Pancreas (tissue), 10 donors: Measurements from ENCODE around the gene SERPINB2. TPM values are rescaled to one million over a fixed set of nuclear protein-coding genes. Genes with fewer than 3 reads are reported as not detected.

ENCODE experiments used
- ATAC-seq, 4 donors: fragments of 200-7000 bp; cut with Tn5 transposase; one replicate each; pipeline versions ENCODE4 v1.8.0 to v1.9.1; 2020; ENCODE audit warnings: mild to moderate bottlenecking in 4 of 4, moderate library complexity in 4 of 4
- DNase-seq, 6 donors: peaks; one replicate each; pipeline ENCODE4 v3.0.0-alpha.2; 2020
- FAIRE-seq: peaks from 2 replicates; lab custom pipeline; 2012; peaks lifted over from hg19 to GRCh38; lab: Jason Lieb, UNC
- H3K27ac ChIP-seq, 4 donors: fragments of 200-600 bp; sonication (generic); 1 replicate in 3 of 4; 2 replicates in 1 of 4; pipeline versions ENCODE4 v1.5.0 to v1.8.0; 2020
- H3K27me3 ChIP-seq, 4 donors: fragments of 200-600 bp; one replicate each; pipeline ENCODE4 v1.8.0; 2021
- H3K36me3 ChIP-seq, 3 donors: fragments of 200-600 bp; sonication (generic) in 1 of 3; one replicate each; pipeline versions ENCODE4 v1.5.0 to v1.8.0; 2020 to 2021
- H3K4me1 ChIP-seq, 3 donors: fragments of 200-600 bp; one replicate each; pipeline ENCODE4 v1.8.0; 2021
- H3K4me3 ChIP-seq, 4 donors: fragments of 200-600 bp; sonication (generic) in 2 of 4; one replicate each; pipeline versions ENCODE4 v1.5.0 to v1.8.0; 2020 to 2021
- H3K9me3 ChIP-seq, 4 donors: fragments of 200-600 bp; one replicate each; pipeline ENCODE4 v1.8.0; 2021
- WGBS, 2 donors: extraction: QIAGEN DNeasy Blood & Tissue Kit; methylation state at CpG; one replicate each; pipeline ENCODE4 v1.1.7; 2013; 5-methylcytosine and 5-hydroxymethylcytosine counted together
- intact Hi-C, 3 donors: fragments of 100-400 bp; cut with DNase I; formaldehyde crosslinking; loops; one replicate each; pipeline versions ENCODE4 v1.11.1 to v1.14.2; 2022
- polyA plus RNA-seq, 2 donors: library from polyadenylated mRNA; stranded (reverse); fragments of 200-250 nt; gene quantifications; one replicate each; pipeline ENCODE4 v1.2.3, GENCODE V29; 2013
- total RNA-seq, 6 donors: library from RNA; stranded (reverse); fragmentation: NEBNext Ultra II Directional in 4 of 6; extraction: Animal tissue kit (Norgen Biotek cat#: 25700) in 4 of 6; gene quantifications; one replicate each; pipeline versions ENCODE4 v1.2.1 to v1.2.4, GENCODE V29; 2021 to 2023
- TF ChIP-seq, protein P1 (sequence below), 4 donors: fragments of 200-600 bp; sonication (generic) in 3 of 4; IDR thresholded peaks; one replicate each; pipeline versions ENCODE4 v1.5.0 to v1.8.0; 2021; ENCODE audit warnings: antibody characterized with exemption in 4 of 4
- donor health status: healthy with polysubstance abuse.
- donor health status: DM: no; HTN: no; CAD: no; lungs with moderate emphysema.
- donor health status: DM: no; HTN: no; CAD: no.
- donor health status: control.
- donor health status: control.
- donor health status: Bipolar disorder and iron deficiency.
- donor health status: DM: yes; HTN: yes; CAD: no.
- donor health status: DM: no; HTN: no; CAD: no.
- donor health status: DM: no; HTN: no; CAD: no.
- donor health status: DM: yes; HTN: yes; CAD: no.

Gene SERPINB2, protein sequence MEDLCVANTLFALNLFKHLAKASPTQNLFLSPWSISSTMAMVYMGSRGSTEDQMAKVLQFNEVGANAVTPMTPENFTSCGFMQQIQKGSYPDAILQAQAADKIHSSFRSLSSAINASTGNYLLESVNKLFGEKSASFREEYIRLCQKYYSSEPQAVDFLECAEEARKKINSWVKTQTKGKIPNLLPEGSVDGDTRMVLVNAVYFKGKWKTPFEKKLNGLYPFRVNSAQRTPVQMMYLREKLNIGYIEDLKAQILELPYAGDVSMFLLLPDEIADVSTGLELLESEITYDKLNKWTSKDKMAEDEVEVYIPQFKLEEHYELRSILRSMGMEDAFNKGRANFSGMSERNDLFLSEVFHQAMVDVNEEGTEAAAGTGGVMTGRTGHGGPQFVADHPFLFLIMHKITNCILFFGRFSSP
- total RNA-seq = 1 to 10 TPM in 2 of 6 donors, under 1 TPM in 3, not detected in 1; 0.22 to 9.7 (median 0.40) TPM
- polyA plus RNA-seq = under 1 TPM; 0.46 to 0.52 TPM

- Histone ChIP-seq H3K27ac (no peak within 1 kb of the TSS), H3K4me1 (peaks cover 6 to 10% (median 9%) of the 10 kb centered on the region in 3 donors), H3K27me3 (no peaks in the 10 kb centered on the region), H3K9me3 (no peaks in the 10 kb centered on the region), H3K4me3 (no peak within 1 kb of the TSS), H3K36me3 (no peaks in the 10 kb centered on the region)
- intact Hi-C loops = no loop called here
- TF ChIP-seq, protein P1, sequence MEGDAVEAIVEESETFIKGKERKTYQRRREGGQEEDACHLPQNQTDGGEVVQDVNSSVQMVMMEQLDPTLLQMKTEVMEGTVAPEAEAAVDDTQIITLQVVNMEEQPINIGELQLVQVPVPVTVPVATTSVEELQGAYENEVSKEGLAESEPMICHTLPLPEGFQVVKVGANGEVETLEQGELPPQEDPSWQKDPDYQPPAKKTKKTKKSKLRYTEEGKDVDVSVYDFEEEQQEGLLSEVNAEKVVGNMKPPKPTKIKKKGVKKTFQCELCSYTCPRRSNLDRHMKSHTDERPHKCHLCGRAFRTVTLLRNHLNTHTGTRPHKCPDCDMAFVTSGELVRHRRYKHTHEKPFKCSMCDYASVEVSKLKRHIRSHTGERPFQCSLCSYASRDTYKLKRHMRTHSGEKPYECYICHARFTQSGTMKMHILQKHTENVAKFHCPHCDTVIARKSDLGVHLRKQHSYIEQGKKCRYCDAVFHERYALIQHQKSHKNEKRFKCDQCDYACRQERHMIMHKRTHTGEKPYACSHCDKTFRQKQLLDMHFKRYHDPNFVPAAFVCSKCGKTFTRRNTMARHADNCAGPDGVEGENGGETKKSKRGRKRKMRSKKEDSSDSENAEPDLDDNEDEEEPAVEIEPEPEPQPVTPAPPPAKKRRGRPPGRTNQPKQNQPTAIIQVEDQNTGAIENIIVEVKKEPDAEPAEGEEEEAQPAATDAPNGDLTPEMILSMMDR (IDR thresholded peaks at IDR 0.05) = no peak
- no peak for ATAC-seq
- no peak for FAIRE-seq
- no peak for DNase-seq
- WGBS, 2 donors = 84 to 93% methylated on average over 1 of the region's 1 CpG
Observed at GRCh38 chr18:63887424-63887823, at the start of gene SERPINB2. Gene SERPINB2, plus strand, starts transcription at chr18:63887705. Its CDS starts 3,740 bp downstream, at chr18:63891445.

GRCh38 chr18:63843008-63843407 lies 44.5 kb upstream of the SERPINB2 start:
- H3K4me1 ChIP-seq = no peaks in the 10 kb centered on the region
- no peak for FAIRE-seq
- H3K27ac ChIP-seq = no peak overlapping the region
- intact Hi-C loops = loop anchor here in 1 of 3 donors (10.0 kb wide), 1 partner anchor 328 kb away; no protein-coding TSS in a partner anchor
- WGBS, 2 donors = 21 to 31% methylated on average over 7 of the region's 7 CpGs
- no peak for DNase-seq
- no peaks in the 10 kb centered on the region for H3K36me3 ChIP-seq
- no peak overlapping the region for H3K4me3 ChIP-seq
- H3K27me3 ChIP-seq = peaks cover 0 to 13% (median 0%) of the 10 kb centered on the region in 4 donors
- H3K9me3 ChIP-seq = no peaks in the 10 kb centered on the region
- no peak for ATAC-seq
- TF ChIP-seq, protein P1 (IDR thresholded peaks at IDR 0.05) = no peak

GRCh38 chr18:63844254-63844653 lies 43.3 kb upstream of the SERPINB2 start:
- peak; percentile 17 for FAIRE-seq
- 10 to 12% methylated on average over 3 of the region's 3 CpGs for WGBS, 2 donors
- TF ChIP-seq, protein P1 (IDR thresholded peaks at IDR 0.05) = peak in 1 of 4 donors; percentile 12
- Histone ChIP-seq H3K27me3 (peaks cover 0 to 13% (median 0%) of the 10 kb centered on the region in 4 donors), H3K27ac (no peak overlapping the region), H3K36me3 (no peaks in the 10 kb centered on the region), H3K4me3 (no peak overlapping the region), H3K4me1 (no peaks in the 10 kb centered on the region), H3K9me3 (no peaks in the 10 kb centered on the region)
- no peak for DNase-seq
- intact Hi-C loops = loop anchor here in 1 of 3 donors (10.0 kb wide), 1 partner anchor 329 kb away; no protein-coding TSS in a partner anchor
- peak in 3 of 4 donors; percentile 56 to 62 (median 56) for ATAC-seq

- peak; percentile 78 to 93 (median 86) for ATAC-seq
Observed at GRCh38 chr18:63848159-63848558, 39.3 kb upstream of the SERPINB2 start.

More at GRCh38 chr18:63848159-63848558, 39.3 kb upstream of the SERPINB2 start:
- intact Hi-C loops = loop anchor here in 1 of 3 donors (10.0 kb wide), 1 partner anchor 333 kb away; no protein-coding TSS in a partner anchor
- Histone ChIP-seq H3K9me3 (no peaks in the 10 kb centered on the region), H3K27ac (no peak overlapping the region), H3K36me3 (no peaks in the 10 kb centered on the region), H3K4me1 (no peaks in the 10 kb centered on the region), H3K4me3 (no peak overlapping the region), H3K27me3 (no peaks in the 10 kb centered on the region)
- DNase-seq = peak in 1 of 6 donors; percentile 12
- TF ChIP-seq, protein P1 (IDR thresholded peaks at IDR 0.05) = peak; percentile 9 to 40 (median 24)
- WGBS, 2 donors = 2% methylated on average over 2 of the region's 2 CpGs
- no peak for FAIRE-seq
